Measurements from ENCODE around the gene LRRC56. TPM values are rescaled to one million over a fixed set of nuclear protein-coding genes. Genes with fewer than 3 reads are reported as not detected.

The LRRC56 gene
- total RNA-seq, 1 experiment from 2014 or later, result 3.4 TPM

- Mint-ChIP-seq H3K36me3 (peaks cover 69% of the 10 kb centered on the region), H3K27ac (no peak overlapping the region), H3K4me1 (no peaks in the 10 kb centered on the region), H3K9me3 (no peaks in the 10 kb centered on the region), H3K27me3 (ENCODE audit: low read depth) (no peaks in the 10 kb centered on the region), H3K4me3 (no peak overlapping the region)
- CTCF ChIA-PET, result no interaction called here
- ATAC-seq (no peak), DNase-seq (ENCODE audit: low spot score) (no peak)
- TF ChIP-seq ZNF219 (CRISPR knock-in tag; IDR thresholded peaks at IDR 0.05; ENCODE audit: borderline replicate concordance) (no peak), ERG (CRISPR knock-in tag; IDR thresholded peaks at IDR 0.05) (no peak), E2F5 (CRISPR knock-in tag; IDR thresholded peaks at IDR 0.05) (no peak), FOXJ3 (CRISPR knock-in tag; IDR thresholded peaks at IDR 0.05; ENCODE audit: borderline replicate concordance) (no peak), ATF1 (CRISPR knock-in tag; IDR thresholded peaks at IDR 0.05) (no peak)
- TF ChIP-seq, protein P1, sequence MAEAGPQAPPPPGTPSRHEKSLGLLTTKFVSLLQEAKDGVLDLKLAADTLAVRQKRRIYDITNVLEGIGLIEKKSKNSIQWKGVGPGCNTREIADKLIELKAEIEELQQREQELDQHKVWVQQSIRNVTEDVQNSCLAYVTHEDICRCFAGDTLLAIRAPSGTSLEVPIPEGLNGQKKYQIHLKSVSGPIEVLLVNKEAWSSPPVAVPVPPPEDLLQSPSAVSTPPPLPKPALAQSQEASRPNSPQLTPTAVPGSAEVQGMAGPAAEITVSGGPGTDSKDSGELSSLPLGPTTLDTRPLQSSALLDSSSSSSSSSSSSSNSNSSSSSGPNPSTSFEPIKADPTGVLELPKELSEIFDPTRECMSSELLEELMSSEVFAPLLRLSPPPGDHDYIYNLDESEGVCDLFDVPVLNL (CRISPR knock-in tag; IDR thresholded peaks at IDR 0.05; ENCODE audit: borderline replicate concordance, low read depth), result no peak
- POLR2A ChIA-PET, result no interaction called here
These were observed 52.5 kb downstream of the LRRC56 start for GRCh38 chr11:589798-590197.

DNA sequence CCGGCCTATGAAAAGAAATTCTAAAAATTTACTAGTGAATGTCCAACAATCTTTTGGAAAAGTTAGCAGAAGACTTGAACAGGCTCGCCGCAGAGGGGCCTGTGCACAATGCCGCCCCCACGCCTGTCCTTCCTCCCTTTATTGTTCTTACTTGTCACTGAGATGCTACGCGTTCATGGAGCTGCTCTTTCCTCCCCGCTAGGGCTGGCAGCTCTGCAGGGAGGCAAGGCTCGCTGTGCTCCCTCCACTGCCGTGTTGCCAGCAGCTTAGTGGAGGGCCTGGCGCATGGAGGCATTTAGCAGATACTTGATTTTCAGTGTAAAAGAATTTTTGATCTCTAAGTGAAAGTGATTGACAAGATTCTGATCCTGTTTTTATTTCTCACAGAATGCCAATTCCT is 53.7 kb downstream of the LRRC56 start:
- H3K27ac Mint-ChIP-seq, result no peak overlapping the region
- CTCF ChIA-PET, result no interaction called here
- no peak overlapping the region for H3K4me3 Mint-ChIP-seq
- POLR2A ChIA-PET, result no interaction called here
- no peaks in the 10 kb centered on the region for H3K4me1 Mint-ChIP-seq
- H3K36me3 Mint-ChIP-seq, result peaks cover 72% of the 10 kb centered on the region
- no peaks in the 10 kb centered on the region for H3K9me3 Mint-ChIP-seq
- no peak for ATAC-seq
- H3K27me3 Mint-ChIP-seq (ENCODE audit: low read depth), result no peaks in the 10 kb centered on the region
- no peak for DNase-seq (ENCODE audit: low spot score)
- TF ChIP-seq, protein P2, sequence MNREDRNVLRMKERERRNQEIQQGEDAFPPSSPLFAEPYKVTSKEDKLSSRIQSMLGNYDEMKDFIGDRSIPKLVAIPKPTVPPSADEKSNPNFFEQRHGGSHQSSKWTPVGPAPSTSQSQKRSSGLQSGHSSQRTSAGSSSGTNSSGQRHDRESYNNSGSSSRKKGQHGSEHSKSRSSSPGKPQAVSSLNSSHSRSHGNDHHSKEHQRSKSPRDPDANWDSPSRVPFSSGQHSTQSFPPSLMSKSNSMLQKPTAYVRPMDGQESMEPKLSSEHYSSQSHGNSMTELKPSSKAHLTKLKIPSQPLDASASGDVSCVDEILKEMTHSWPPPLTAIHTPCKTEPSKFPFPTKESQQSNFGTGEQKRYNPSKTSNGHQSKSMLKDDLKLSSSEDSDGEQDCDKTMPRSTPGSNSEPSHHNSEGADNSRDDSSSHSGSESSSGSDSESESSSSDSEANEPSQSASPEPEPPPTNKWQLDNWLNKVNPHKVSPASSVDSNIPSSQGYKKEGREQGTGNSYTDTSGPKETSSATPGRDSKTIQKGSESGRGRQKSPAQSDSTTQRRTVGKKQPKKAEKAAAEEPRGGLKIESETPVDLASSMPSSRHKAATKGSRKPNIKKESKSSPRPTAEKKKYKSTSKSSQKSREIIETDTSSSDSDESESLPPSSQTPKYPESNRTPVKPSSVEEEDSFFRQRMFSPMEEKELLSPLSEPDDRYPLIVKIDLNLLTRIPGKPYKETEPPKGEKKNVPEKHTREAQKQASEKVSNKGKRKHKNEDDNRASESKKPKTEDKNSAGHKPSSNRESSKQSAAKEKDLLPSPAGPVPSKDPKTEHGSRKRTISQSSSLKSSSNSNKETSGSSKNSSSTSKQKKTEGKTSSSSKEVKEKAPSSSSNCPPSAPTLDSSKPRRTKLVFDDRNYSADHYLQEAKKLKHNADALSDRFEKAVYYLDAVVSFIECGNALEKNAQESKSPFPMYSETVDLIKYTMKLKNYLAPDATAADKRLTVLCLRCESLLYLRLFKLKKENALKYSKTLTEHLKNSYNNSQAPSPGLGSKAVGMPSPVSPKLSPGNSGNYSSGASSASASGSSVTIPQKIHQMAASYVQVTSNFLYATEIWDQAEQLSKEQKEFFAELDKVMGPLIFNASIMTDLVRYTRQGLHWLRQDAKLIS (CRISPR knock-in tag; IDR thresholded peaks at IDR 0.05; ENCODE audit: borderline replicate concordance), result no peak
- TF ChIP-seq TCF7 (CRISPR knock-in tag; IDR thresholded peaks at IDR 0.05; ENCODE audit: low read depth) (no peak), JAZF1 (CRISPR knock-in tag; IDR thresholded peaks at IDR 0.05) (no peak), USF1 (CRISPR knock-in tag; IDR thresholded peaks at IDR 0.05) (no peak), SMAD3 (CRISPR knock-in tag; IDR thresholded peaks at IDR 0.05; ENCODE audit: borderline replicate concordance) (no peak), FOXP4 (CRISPR knock-in tag; IDR thresholded peaks at IDR 0.05) (no peak)
- TF ChIP-seq, protein P3, sequence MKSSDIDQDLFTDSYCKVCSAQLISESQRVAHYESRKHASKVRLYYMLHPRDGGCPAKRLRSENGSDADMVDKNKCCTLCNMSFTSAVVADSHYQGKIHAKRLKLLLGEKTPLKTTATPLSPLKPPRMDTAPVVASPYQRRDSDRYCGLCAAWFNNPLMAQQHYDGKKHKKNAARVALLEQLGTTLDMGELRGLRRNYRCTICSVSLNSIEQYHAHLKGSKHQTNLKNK (CRISPR knock-in tag; IDR thresholded peaks at IDR 0.05), result no peak
- TF ChIP-seq, protein P4, sequence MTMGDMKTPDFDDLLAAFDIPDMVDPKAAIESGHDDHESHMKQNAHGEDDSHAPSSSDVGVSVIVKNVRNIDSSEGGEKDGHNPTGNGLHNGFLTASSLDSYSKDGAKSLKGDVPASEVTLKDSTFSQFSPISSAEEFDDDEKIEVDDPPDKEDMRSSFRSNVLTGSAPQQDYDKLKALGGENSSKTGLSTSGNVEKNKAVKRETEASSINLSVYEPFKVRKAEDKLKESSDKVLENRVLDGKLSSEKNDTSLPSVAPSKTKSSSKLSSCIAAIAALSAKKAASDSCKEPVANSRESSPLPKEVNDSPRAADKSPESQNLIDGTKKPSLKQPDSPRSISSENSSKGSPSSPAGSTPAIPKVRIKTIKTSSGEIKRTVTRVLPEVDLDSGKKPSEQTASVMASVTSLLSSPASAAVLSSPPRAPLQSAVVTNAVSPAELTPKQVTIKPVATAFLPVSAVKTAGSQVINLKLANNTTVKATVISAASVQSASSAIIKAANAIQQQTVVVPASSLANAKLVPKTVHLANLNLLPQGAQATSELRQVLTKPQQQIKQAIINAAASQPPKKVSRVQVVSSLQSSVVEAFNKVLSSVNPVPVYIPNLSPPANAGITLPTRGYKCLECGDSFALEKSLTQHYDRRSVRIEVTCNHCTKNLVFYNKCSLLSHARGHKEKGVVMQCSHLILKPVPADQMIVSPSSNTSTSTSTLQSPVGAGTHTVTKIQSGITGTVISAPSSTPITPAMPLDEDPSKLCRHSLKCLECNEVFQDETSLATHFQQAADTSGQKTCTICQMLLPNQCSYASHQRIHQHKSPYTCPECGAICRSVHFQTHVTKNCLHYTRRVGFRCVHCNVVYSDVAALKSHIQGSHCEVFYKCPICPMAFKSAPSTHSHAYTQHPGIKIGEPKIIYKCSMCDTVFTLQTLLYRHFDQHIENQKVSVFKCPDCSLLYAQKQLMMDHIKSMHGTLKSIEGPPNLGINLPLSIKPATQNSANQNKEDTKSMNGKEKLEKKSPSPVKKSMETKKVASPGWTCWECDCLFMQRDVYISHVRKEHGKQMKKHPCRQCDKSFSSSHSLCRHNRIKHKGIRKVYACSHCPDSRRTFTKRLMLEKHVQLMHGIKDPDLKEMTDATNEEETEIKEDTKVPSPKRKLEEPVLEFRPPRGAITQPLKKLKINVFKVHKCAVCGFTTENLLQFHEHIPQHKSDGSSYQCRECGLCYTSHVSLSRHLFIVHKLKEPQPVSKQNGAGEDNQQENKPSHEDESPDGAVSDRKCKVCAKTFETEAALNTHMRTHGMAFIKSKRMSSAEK (CRISPR knock-in tag; IDR thresholded peaks at IDR 0.05; ENCODE audit: borderline replicate concordance), result no peak
